SK-MEL-5 (cell line): ENCODE data around the gene HYCC2. TPM values are rescaled to one million over a fixed set of nuclear protein-coding genes. Genes with fewer than 3 reads are reported as not detected.
"Not testable (repeated sequence)": the region's sequence is repeated elsewhere in the genome, so short reads cannot be mapped to it uniquely, and the experiment has no call there.

Experiments used
- DNase-seq: peaks from one replicate; pipeline ENCODE4 v3.0.0-alpha.2; 2016; ENCODE audit warnings: low read depth, low spot score
- in situ Hi-C: cut with HindIII; loops from 2 replicates; pipeline ENCODE4 v1.10.0; 2016; ENCODE audit warnings: low sequenced_read_pairs, high pct_unique_total_duplicates, low pct_unique_long_range_greater_than_20kb
- polyA plus RNA-seq, 2 experiments: library from polyadenylated mRNA; depleted of rRNA; stranded (reverse); fragments of >200 nt; gene quantifications; 2 replicates each; pipeline ENCODE4 v1.2.3, GENCODE V29; 2015
- total RNA-seq: library from RNA; depleted of rRNA; stranded (reverse); fragments of >200 nt; shearing (Covaris generic); gene quantifications from 2 replicates; pipeline ENCODE4 v1.2.3, GENCODE V29; 2014; rRNA removed

The HYCC2 gene
- 8.7 and 8.8 TPM in 2 replicates for total RNA-seq
- 4.9 and 7.0 TPM in 2 replicates for polyA plus RNA-seq (2015; cell fraction: cytosol; rRNA removed)
- polyA plus RNA-seq (2015; cell fraction: nucleus; rRNA removed) = 8.4 and 13.3 TPM in 2 replicates

GRCh38 chr2:201071479-201072200, at the start of gene HYCC2, which contains the start of gene NDUFB3:
Gene HYCC2 (minus strand): TSS chr2:201071671. CDS start chr2:201024009, 47,662 bp downstream.
Gene NDUFB3 (plus strand): TSS chr2:201072001. CDS start chr2:201078883, 6,882 bp downstream.
- DNase-seq = peak; percentile 93
- in situ Hi-C loops = no loop called here

GRCh38 chr2:201118961-201119854, 47.7 kb upstream of the HYCC2 start:
- in situ Hi-C loops = no loop called here
- DNase-seq = peak; percentile 57

DNA sequence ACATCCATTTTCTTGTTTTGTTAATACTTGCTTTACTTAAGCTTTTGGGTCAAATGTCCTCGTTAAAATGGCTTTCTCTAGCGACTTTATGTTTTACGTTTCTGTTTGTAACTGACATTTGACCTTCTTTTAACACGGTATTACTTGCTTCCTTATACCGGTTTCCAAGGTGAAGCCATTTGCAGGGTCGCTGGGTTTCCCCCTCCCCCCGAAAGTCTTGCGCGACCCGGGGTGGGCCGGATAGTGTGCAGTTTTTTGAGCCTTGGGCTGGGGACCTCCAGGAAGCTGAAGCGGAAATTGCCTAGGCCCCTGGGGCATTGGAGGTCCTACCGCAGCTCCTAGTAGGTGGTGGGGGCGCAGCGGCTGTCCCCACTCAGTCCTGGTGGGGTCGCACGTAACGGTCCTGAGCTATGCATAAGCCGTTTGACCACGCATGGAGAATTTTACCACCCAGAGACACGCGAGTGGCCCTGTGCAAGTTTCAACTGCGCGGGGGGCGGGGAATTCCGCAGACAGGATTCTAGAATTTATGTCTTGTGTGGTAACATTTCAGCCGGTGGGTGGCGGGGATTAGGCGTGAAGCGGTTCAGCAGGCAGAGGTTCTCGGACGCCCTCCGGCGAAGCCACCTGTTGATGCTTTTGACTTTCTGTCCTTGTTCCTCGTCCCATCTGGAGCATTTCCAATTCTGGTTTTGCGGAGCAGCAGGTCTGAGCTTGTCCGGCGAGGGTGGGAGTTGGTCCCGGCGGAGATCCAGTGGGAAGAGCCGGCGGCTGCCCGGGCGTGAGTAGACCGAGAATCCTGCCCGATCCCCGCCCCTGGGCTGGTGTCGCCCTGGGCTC, 46.9 kb upstream of the HYCC2 start:
- in situ Hi-C loops = no loop called here
- DNase-seq = peak; percentile 79

- in situ Hi-C loops, DNase-seq: not testable (repeated sequence)
Measured at GRCh38 chr2:201117735-201118094, 46.2 kb upstream of the HYCC2 start.

DNA sequence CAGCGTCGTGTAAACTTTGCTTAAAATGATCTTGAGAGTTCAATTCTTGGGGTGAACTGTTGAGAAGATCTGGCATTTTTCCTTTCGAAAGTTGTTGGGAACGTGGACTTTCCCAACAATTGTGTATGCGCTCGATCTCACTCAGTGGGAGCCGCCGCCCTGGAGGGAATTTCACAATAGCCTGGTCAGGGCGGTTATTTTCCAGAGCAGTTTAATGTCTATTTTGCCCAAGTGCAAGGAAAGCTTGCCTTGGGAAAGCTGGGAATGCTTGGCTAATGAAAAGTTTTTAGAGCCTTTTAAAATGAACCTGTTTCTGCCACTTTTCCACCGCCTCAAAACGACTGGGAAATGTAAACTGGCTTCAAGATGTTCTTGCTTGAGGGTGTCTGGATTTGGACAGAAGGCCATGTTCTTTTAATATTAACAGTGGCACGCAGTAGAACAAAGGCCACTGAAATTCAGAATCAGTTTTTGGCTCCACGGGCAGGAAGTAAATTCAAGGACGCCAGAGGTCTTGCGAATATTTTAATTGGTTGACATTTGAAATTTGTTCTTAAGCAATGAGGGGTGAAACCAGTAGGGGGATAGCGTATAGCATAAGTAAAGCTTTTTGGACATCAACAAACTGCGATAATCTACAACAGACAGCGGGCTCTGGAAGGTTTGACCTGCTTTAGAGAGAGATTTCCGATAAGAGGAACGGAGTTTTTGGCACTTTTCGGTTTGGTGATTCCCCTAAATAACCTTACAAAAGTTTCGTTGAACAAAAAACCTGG, 45.7 kb upstream of the HYCC2 start:
- peak; percentile 84 for DNase-seq
- in situ Hi-C loops = no loop called here

- in situ Hi-C loops = no loop called here
- peak; percentile 55 for DNase-seq
Measured at GRCh38 chr2:201116115-201116958, 44.9 kb upstream of the HYCC2 start, which contains the start of gene CFLAR. Gene CFLAR (plus strand): TSS chr2:201116164. CDS start chr2:201129866, 13,702 bp downstream.

DNA sequence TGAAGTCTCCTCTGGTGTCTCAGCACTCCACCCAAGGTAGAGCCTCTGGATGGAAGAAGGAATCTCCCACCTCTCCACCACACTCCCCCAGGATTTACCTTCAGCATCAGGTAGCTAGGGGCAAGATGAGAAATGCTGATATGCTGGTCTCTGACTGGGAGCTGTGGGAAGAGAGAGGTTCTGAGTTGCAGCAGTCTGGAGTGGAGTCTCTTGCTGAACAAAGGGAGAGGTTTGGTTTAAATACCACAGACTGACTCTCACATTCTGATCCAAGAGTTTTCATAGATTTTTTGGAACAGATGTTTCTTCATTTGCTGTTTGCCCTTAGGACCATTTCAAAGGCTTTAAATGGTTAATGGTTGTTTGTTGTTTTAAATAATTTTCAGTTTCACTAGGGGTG, 43.4 kb upstream of the HYCC2 start:
- no peak for DNase-seq

DNA sequence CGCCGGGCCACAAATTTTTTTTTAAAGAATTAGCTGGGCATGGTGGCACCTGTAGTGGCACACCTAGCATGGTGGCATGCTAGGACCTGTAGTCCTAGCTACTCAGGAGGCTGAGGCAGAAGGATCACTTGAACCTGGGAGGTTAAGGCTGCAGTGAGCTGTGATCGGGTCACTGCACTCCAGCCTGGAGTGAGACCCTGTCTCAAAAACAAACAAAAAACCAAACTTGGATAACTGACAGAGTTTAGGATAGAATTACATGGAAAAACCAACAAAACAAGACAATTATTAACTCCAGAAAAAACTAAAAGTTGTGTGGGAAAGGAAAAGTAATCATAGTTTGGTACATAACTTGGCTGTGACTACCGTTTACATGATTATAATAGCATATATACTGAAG, 42.9 kb upstream of the HYCC2 start:
- in situ Hi-C loops = no loop called here

More for the DNA sequence above, 43.4 kb upstream of the HYCC2 start:
- in situ Hi-C loops = no loop called here

DNA sequence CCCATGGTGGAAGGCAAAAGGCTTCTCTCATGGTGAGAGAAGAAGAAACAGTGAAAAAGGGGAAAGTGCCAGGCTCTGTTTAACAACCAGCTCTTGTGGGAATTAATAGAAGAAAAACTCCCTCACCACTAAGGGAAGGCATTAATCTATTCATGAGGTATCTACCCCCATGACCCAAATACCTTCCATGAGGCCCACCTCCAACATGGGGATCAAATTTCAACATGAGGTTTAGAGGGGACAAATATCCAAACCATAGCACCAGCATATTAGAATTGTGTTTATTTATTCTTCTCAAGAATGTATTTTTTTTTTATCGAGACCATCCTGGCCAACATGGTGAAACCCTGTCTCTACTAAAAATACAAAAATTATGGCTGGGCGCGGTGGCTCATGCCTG, 39.6 kb upstream of the HYCC2 start:
- in situ Hi-C loops = no loop called here
- DNase-seq = no peak

More for the DNA sequence above, 42.9 kb upstream of the HYCC2 start:
- DNase-seq = no peak

GRCh38 chr2:201110615-201111014, 39.1 kb upstream of the HYCC2 start:
- in situ Hi-C loops = no loop called here
- DNase-seq = no peak

DNA sequence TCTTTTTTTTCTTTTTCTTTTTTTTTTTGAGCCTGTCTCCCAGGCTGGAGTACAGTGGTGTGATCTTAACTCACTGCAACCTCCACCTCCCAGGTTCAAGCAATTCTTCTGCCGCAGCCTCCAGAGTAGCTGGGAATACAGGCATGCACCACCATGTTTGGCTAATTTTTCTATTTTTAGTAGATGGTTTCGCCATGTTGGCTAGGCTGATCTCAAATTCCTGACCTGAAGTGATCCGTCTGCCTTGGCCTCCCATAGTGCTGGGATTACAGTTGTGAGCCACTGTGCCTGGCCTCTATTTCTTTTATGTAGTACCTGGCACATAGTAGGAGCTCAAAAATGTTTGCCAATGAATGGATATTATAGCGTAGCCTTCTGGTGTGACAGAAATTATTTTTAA, 37.7 kb upstream of the HYCC2 start:
- DNase-seq = no peak
- in situ Hi-C loops = no loop called here

DNA sequence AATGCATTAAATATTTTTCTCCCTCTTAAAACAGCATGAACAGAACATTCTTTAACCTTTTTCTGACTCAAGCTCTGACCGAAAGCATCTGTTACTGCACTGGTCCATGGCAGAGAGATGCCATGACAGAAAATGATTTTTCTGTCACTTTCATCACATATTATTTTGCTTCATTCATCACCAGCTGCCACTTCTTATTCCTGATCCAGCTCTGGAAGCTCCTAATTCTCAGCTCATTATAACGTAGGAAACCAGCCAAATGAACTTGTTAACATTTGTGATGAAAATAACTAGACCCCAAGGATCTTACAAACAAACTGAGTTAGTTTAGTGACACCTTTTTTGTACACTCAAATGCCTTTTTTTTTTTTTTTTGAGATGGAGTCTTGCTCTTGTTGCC, 36.9 kb upstream of the HYCC2 start:
- no peak for DNase-seq
- in situ Hi-C loops = no loop called here

DNA sequence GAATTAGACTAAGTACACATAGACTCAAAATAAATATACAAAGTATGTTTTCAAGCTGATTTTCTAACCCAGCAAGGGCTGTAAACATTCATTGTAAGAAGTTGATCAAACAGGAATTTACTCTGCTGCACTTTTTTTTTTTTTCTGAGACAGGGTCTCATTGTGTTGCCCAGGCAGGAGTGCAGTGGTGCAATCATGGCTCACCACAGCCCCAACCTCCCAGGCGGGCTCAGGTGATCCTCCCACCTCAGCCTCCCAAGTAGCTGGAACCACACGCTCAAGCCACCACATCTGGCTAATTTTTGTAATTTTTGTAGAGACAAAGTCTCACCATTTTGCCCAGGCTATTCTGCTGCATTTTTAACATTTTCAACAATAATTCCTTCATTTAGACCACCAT, 36.2 kb upstream of the HYCC2 start:
- no peak for DNase-seq
- in situ Hi-C loops = no loop called here

DNA sequence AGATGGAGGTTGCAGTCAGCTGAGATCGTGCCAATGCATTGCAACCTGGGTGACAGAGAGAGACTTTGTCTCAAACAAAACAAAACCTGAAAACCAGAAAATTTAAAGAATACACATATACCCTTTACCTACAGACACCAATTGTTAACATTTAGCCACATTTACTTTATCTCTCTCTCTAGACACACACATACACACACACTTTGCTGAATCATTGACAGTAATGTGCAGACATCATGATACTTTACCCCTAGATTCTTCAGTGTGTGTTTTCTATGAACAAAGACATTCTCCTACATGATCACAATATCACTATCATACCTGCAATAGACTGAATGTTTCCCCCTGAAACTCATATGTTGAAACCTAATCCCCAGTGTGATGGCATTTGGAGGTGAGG, 34.3 kb upstream of the HYCC2 start:
- in situ Hi-C loops = no loop called here
- no peak for DNase-seq

DNA sequence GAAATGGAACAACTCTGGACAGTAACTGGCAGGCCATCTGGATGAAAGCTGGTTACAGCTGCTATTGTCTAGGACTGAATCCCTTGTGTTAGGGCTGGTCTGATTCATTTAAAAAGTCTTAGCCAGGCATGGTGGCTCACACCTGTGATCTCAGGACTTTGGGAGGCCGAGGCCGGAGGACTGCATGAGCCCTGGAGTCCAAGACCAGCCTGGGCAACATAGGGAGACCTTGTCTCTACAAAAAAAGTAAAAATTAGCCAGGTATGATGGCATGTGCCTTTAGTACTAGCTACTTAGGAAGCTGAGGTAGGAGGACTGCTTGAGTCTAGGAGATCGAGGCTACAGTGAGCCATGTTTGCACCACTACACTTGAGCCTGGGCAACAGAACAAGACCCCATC, 29.0 kb upstream of the HYCC2 start:
- in situ Hi-C loops = no loop called here
- no peak for DNase-seq

DNA sequence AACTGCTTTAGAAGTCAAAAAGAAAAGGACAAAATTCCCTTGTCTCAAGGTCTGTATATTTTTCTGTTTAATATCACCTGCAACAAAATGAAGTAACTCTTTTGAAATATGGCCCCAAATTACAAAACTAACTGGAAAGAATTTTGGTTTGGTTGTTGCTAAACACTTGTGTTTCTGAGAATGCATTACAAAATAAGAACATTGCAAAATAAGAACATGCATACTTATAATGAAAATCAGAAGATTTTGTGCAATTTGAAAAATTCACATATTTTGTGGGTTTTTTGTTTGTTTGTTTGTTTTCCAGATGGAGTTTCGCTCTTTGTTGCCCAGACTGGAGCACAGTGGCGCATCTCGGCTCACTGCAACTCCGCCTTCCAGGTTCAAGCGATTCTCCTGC, 22.1 kb upstream of the HYCC2 start:
- in situ Hi-C loops = no loop called here
- no peak for DNase-seq
